ENCODE measurements around the gene VAMP5. TPM values are rescaled to one million over a fixed set of nuclear protein-coding genes. Genes with fewer than 3 reads are reported as not detected.

The VAMP5 gene
- total and polyA plus RNA-seq, 2 experiments from 2014 or later = 2.7 to 36.1 TPM

- no peaks in the 10 kb centered on the region for H3K9me2 ChIP-seq (replicated peaks; ENCODE audit: insufficient read depth)
- peaks cover 26% of the 10 kb centered on the region for H3K79me2 ChIP-seq
- peaks cover 10% of the 10 kb centered on the region for H3K4me1 ChIP-seq (ENCODE audit: insufficient read depth)
- no peak overlapping the region for H2AFZ ChIP-seq
- no peaks in the 10 kb centered on the region for H3K27me3 ChIP-seq
- 67% methylated on average over 3 of the region's 3 CpGs for WGBS (ENCODE audit: low lambda C conversion rate, missing lambda C conversion rate)
- TF ChIP-seq EZH2 (IDR thresholded peaks at IDR 0.05; ENCODE audit: borderline replicate concordance) (no peak), CTCF (IDR thresholded peaks at IDR 0.05; ENCODE audit: poor library complexity) (no peak), EZH2phosphoT487 (IDR thresholded peaks at IDR 0.05; ENCODE audit: low read depth, severe bottlenecking, unreplicated experiment) (no peak)
- peak overlapping the region; percentile 75 for H3K27ac ChIP-seq
- H3K4me3 ChIP-seq = peak overlapping the region; percentile 42
- peaks cover 5% of the 10 kb centered on the region for H4K20me1 ChIP-seq (ENCODE audit: insufficient read depth, poor library complexity, severe bottlenecking)
- H3K36me3 ChIP-seq (replicated peaks; ENCODE audit: insufficient read depth, low read depth) = no peaks in the 10 kb centered on the region
- H3K4me2 ChIP-seq = peak overlapping the region; percentile 80
- DNase-seq (ENCODE audit: low spot score) = no peak
- H3K9me3 ChIP-seq (ENCODE audit: low read depth) = no peaks in the 10 kb centered on the region
These were observed 12.4 kb downstream of the VAMP5 start for GRCh38 chr2:85596486-85597143.

- H3K9me2 ChIP-seq (replicated peaks; ENCODE audit: insufficient read depth) = no peaks in the 10 kb centered on the region
- no peaks in the 10 kb centered on the region for H3K36me3 ChIP-seq (replicated peaks; ENCODE audit: insufficient read depth, low read depth)
- peaks cover 5% of the 10 kb centered on the region for H4K20me1 ChIP-seq (ENCODE audit: insufficient read depth, poor library complexity, severe bottlenecking)
- TF ChIP-seq EZH2phosphoT487 (IDR thresholded peaks at IDR 0.05; ENCODE audit: low read depth, severe bottlenecking, unreplicated experiment) (no peak), CTCF (IDR thresholded peaks at IDR 0.05; ENCODE audit: poor library complexity) (no peak), EZH2 (IDR thresholded peaks at IDR 0.05; ENCODE audit: borderline replicate concordance) (no peak)
- no peaks in the 10 kb centered on the region for H3K27me3 ChIP-seq
- H3K4me3 ChIP-seq = no peak overlapping the region
- no peak for DNase-seq (ENCODE audit: low spot score)
- peaks cover 28% of the 10 kb centered on the region for H3K79me2 ChIP-seq
- H2AFZ ChIP-seq = no peak overlapping the region
- H3K27ac ChIP-seq = no peak overlapping the region
- H3K9me3 ChIP-seq (ENCODE audit: low read depth) = no peaks in the 10 kb centered on the region
- H3K4me2 ChIP-seq = peak overlapping the region; percentile 80
- WGBS (ENCODE audit: low lambda C conversion rate, missing lambda C conversion rate) = 91% methylated on average over 5 of the region's 5 CpGs
- peaks cover 11% of the 10 kb centered on the region for H3K4me1 ChIP-seq (ENCODE audit: insufficient read depth)
These were observed 13.0 kb downstream of the VAMP5 start for GRCh38 chr2:85597241-85597640.

- no peak for DNase-seq (ENCODE audit: low spot score)
- no peaks in the 10 kb centered on the region for H3K36me3 ChIP-seq (replicated peaks; ENCODE audit: insufficient read depth, low read depth)
- H3K27ac ChIP-seq = no peak overlapping the region
- H3K79me2 ChIP-seq = peaks cover 31% of the 10 kb centered on the region
- no peak overlapping the region for H2AFZ ChIP-seq
- H3K27me3 ChIP-seq = no peaks in the 10 kb centered on the region
- peaks cover 13% of the 10 kb centered on the region for H3K4me1 ChIP-seq (ENCODE audit: insufficient read depth)
- no peak for TF ChIP-seq CTCF (IDR thresholded peaks at IDR 0.05; ENCODE audit: poor library complexity)
- no peak for TF ChIP-seq EZH2phosphoT487 (IDR thresholded peaks at IDR 0.05; ENCODE audit: low read depth, severe bottlenecking, unreplicated experiment)
- TF ChIP-seq EZH2 (IDR thresholded peaks at IDR 0.05; ENCODE audit: borderline replicate concordance) = no peak
- no peaks in the 10 kb centered on the region for H3K9me3 ChIP-seq (ENCODE audit: low read depth)
- WGBS (ENCODE audit: low lambda C conversion rate, missing lambda C conversion rate) = 85% methylated on average over 14 of the region's 14 CpGs
- no peak overlapping the region for H3K4me2 ChIP-seq
- H3K4me3 ChIP-seq = no peak overlapping the region
- H4K20me1 ChIP-seq (ENCODE audit: insufficient read depth, poor library complexity, severe bottlenecking) = peaks cover 5% of the 10 kb centered on the region
- no peaks in the 10 kb centered on the region for H3K9me2 ChIP-seq (replicated peaks; ENCODE audit: insufficient read depth)
These were observed 14.5 kb downstream of the VAMP5 start for GRCh38 chr2:85598594-85599340.

Measured in hepatocyte (in vitro differentiated cells).